Body of pancreas (tissue), 4 donors: ENCODE data around the gene SCNN1A. TPM values are rescaled to one million over a fixed set of nuclear protein-coding genes. Genes with fewer than 3 reads are reported as not detected.

Experiments used
- ATAC-seq: fragments of 150-250 bp; one replicate; pipeline ENCODE4 v1.9.1; 2016
- DNase-seq, 4 donors: peaks; one replicate each; pipeline ENCODE4 v3.0.0-alpha.2; 2019
- H3K27ac ChIP-seq, 4 donors: fragments of 200-600 bp; sonication (generic); 1 replicate in 3 of 4; 2 replicates in 1 of 4; pipeline versions ENCODE4 v1.5.1 to v1.6.1; 2016 to 2019; ENCODE audit warnings: mild to moderate bottlenecking in 1 of 4, mixed read lengths in 1 of 4, moderate library complexity in 1 of 4
- H3K27me3 ChIP-seq, 2 donors: fragments of 200-600 bp; sonication (generic); one replicate each; pipeline ENCODE4 v1.6.0; 2016; ENCODE audit warnings: mild to moderate bottlenecking in 1 of 2
- H3K36me3 ChIP-seq, 2 donors: fragments of 200-600 bp; sonication (generic); replicated peaks in 1 of 2; 2 replicates each; pipeline ENCODE4 v1.5.1; 2016; ENCODE audit warnings: low read depth in 2 of 2; ENCODE audit not compliant: insufficient read depth in 1 of 2
- H3K4me1 ChIP-seq: fragments of 200-600 bp; sonication (generic); one replicate; pipeline ENCODE4 v1.6.0; 2016
- H3K4me3 ChIP-seq, 2 donors: fragments of 200-600 bp; sonication (generic); 1 replicate in 1 of 2; 2 replicates in 1 of 2; pipeline ENCODE4 v1.5.1; 2016 to 2019
- H3K9me3 ChIP-seq, 3 donors: fragments of 200-600 bp; sonication (generic); 1 replicate in 2 of 3; 2 replicates in 1 of 3; pipeline ENCODE4 v1.5.1; 2016
- POLR2A ChIP-seq, 3 donors: fragments of 450-650 bp; IDR thresholded peaks; one replicate each; pipeline ENCODE4 v1.6.1; 2016; ENCODE audit warnings: antibody characterized with exemption in 3 of 3, mild to moderate bottlenecking in 2 of 3
- WGBS, 2 donors: methylation state at CpG; one replicate each; pipeline ENCODE4 v1.1.5; 2017; 5-methylcytosine and 5-hydroxymethylcytosine counted together
- intact Hi-C: fragments of 100-400 bp; cut with DNase I; formaldehyde crosslinking; loops from one replicate; pipeline ENCODE4 v1.15.1; 2023
- total RNA-seq, 2 donors: library from RNA; depleted of rRNA; stranded (reverse); fragments of >200 nt; gene quantifications; one replicate each; pipeline ENCODE4 v1.1.0, GENCODE V29; 2016
- TF ChIP-seq, protein P1 (sequence below), 7 experiments: fragments of 450-650 bp in 4 of 7; fragments of 200-600 bp in 3 of 7; sonication (generic) in 3 of 7; IDR thresholded peaks; one replicate each; pipeline ENCODE4 v1.5.1; 2016 to 2019; ENCODE audit warnings: antibody characterized with exemption in 7 of 7

SCNN1A gene
- total RNA-seq: 100 to 1,000 TPM in 1 of 2 donors, 10 to 100 TPM in 1; 62.5 to 112 TPM

DNA sequence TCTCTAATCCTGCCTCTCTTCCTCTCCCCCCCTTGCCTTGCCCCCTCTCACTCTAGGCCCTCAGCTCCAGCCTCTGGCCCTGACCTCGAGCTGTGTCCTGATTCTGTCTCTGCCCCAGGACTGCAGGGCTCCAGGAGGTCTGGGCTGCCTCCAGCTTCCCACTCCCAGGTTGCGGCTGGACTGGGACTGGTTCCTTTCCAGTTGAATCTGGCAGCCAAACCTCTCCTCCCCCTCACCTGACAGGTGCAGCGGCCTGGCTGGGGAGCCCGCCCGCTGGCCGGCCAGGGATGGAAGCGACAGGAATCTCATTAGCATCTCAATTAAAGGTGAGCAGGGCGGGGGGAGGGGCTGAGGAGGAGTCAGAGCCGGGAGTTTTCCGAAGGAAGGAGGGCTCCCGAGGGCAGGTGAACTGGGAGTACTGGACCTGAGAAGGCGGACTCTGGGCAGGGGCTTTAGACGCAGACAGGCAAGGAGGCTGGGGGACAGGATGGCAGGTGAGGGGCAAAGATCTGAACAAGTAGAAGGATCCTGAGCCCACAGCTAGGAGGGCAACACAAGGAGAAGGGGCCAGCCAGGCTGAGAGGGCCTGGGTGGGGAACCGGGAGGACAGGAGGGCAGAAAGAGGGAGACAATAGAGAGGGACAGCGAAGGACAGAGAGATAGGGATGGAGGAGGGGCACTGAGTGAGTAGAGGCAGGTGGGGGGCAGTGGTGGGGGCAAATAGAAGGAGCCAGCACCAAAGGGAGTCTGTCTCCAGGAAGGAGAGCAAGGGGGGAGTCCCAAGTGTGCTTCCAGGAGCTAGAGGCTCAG, at the start of gene SCNN1A:
SCNN1A (minus strand) TSS at position 295 of the 810 bp plus-strand sequence. CDS start 780 bp downstream, outside the sequence.
- peak; percentile 60 for ATAC-seq
- H3K27ac ChIP-seq: peak within 1 kb of the TSS; percentile 82 to 91 (median 90)
- H3K9me3 ChIP-seq: no peaks in the 10 kb centered on the region
- H3K4me1 ChIP-seq: peaks cover 58% of the 10 kb centered on the region
- H3K36me3 ChIP-seq: no peaks in the 10 kb centered on the region
- intact Hi-C loops: no loop called here
- DNase-seq: peak; percentile 73 to 86 (median 78)
- TF ChIP-seq, protein P1, sequence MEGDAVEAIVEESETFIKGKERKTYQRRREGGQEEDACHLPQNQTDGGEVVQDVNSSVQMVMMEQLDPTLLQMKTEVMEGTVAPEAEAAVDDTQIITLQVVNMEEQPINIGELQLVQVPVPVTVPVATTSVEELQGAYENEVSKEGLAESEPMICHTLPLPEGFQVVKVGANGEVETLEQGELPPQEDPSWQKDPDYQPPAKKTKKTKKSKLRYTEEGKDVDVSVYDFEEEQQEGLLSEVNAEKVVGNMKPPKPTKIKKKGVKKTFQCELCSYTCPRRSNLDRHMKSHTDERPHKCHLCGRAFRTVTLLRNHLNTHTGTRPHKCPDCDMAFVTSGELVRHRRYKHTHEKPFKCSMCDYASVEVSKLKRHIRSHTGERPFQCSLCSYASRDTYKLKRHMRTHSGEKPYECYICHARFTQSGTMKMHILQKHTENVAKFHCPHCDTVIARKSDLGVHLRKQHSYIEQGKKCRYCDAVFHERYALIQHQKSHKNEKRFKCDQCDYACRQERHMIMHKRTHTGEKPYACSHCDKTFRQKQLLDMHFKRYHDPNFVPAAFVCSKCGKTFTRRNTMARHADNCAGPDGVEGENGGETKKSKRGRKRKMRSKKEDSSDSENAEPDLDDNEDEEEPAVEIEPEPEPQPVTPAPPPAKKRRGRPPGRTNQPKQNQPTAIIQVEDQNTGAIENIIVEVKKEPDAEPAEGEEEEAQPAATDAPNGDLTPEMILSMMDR (IDR thresholded peaks at IDR 0.05): no peak
- peak; percentile 66 to 94 (median 94) for TF ChIP-seq POLR2A (IDR thresholded peaks at IDR 0.05)
- H3K4me3 ChIP-seq: no peak within 1 kb of the TSS
- 48 to 56% methylated on average over 10 to 15 of the region's 15 CpGs for WGBS, 2 donors
- no peaks in the 10 kb centered on the region for H3K27me3 ChIP-seq

DNA sequence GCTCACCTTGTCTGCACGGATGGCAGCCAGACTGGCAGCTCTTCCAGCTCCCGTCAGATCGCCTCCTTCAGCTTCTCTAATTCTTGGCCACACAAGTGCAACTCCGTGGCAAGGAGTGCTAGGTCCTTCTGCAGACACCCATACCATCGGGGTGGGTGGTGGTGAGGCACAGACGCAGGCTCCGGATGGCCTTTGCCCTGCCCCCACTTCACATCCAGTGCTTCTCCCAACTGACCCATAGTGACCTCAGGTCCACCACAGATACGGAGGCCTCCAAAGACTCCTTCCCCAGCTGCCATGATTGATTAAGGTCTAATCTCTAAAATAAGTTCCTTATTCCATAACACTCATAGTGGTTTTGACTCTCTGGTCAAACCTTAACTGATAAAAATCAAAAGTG, 49.5 kb upstream of the SCNN1A start:
- no peaks in the 10 kb centered on the region for H3K36me3 ChIP-seq
- no peak overlapping the region for H3K4me3 ChIP-seq
- no peaks in the 10 kb centered on the region for H3K27me3 ChIP-seq
- DNase-seq (no peak), ATAC-seq (no peak)
- WGBS, 2 donors: 80 to 83% methylated on average over 8 of the region's 8 CpGs
- no peak overlapping the region for H3K27ac ChIP-seq
- no peaks in the 10 kb centered on the region for H3K9me3 ChIP-seq
- H3K4me1 ChIP-seq: peaks cover 19% of the 10 kb centered on the region
- intact Hi-C loops: loop anchor here (5.0 kb wide), 2 partner anchors 37 to 117 kb away; no protein-coding TSS in a partner anchor
- TF ChIP-seq, protein P1 (IDR thresholded peaks at IDR 0.05): no peak
- no peak for TF ChIP-seq POLR2A (IDR thresholded peaks at IDR 0.05)

DNA sequence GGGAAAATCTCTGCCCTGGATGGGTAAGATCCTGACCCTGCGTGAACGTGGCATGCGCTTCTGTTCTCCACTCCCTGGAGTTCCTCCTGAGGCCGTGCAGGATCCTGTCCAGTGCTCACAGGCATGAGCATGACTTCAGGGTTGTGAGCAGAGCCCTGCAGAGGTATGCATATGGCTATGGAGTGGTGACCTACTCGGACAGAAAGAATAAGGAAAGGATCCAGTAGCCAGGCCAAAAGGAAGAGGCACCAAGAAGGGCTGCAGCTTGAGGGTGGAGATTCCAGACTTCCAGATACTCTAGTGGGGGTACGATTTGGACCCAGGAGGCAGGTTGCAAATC, 48.6 kb upstream of the SCNN1A start:
- ATAC-seq (peak; percentile 31), DNase-seq (no peak)
- TF ChIP-seq, protein P1 (IDR thresholded peaks at IDR 0.05): no peak
- no peak for TF ChIP-seq POLR2A (IDR thresholded peaks at IDR 0.05)
- Histone ChIP-seq H3K36me3 (no peaks in the 10 kb centered on the region), H3K27me3 (no peaks in the 10 kb centered on the region), H3K9me3 (no peaks in the 10 kb centered on the region), H3K27ac (peak overlapping the region in 3 of 4 donors; percentile 4 to 20 (median 14)), H3K4me1 (peaks cover 27% of the 10 kb centered on the region), H3K4me3 (no peak overlapping the region)
- WGBS, 2 donors: 31 to 61% methylated on average over 2 to 6 of the region's 6 CpGs
- intact Hi-C loops: no loop called here

DNA sequence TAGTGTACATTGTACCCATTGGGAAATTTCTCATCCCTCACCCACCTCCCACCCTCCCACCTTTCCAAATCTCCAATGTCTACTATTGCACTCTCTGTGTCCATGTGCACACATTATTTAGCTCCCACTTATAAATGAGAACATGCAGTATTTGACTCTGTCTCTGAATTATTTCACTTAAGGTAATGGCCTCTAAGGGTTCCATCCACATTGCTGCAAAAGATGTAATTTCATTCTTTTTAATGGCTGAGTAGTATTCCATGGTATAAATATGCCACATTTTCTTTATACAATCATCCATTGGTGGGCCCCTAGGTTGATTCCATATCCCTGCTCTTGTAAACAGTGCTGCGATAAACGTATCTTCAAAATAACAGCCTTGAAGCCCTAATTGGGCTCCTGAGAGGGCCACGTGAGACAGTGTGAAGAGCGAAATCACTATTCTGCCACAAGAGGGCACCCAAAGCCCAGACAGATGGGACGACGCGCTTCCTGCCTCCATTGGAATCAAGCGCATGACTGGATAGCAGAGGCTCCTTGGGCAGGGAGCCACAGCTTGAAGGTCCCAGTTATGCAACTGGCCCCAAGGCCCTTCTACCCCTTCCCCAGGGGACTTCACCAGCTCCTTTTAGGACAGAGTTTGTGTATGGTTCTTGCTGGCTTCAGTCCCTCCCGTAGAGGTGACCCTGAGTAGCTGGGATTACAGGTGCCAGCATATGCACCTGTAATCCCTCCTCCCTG, 48.1 kb upstream of the SCNN1A start:
- Histone ChIP-seq H3K27me3 (no peaks in the 10 kb centered on the region), H3K4me1 (peaks cover 32% of the 10 kb centered on the region), H3K27ac (peak overlapping the region in 3 of 4 donors; percentile 4 to 20 (median 14)), H3K9me3 (no peaks in the 10 kb centered on the region), H3K4me3 (no peak overlapping the region), H3K36me3 (no peaks in the 10 kb centered on the region)
- ATAC-seq (peak; percentile 98), DNase-seq (peak; percentile 86 to 93 (median 91))
- intact Hi-C loops: no loop called here
- 1 to 4% methylated on average over 7 to 9 of the region's 9 CpGs for WGBS, 2 donors
- TF ChIP-seq POLR2A (IDR thresholded peaks at IDR 0.05): no peak
- TF ChIP-seq, protein P1 (IDR thresholded peaks at IDR 0.05): peak; percentile 75 to 96 (median 94)
